Glutamatergic neuron (in vitro differentiated cells): ENCODE measurements around the gene SAT2. TPM values are rescaled to one million over a fixed set of nuclear protein-coding genes. Genes with fewer than 3 reads are reported as not detected.
"Not testable (repeated sequence)": the region's sequence is repeated elsewhere in the genome, so short reads cannot be mapped to it uniquely, and the experiment has no call there.

Experiments used
- DNase-seq: peaks from one replicate; pipeline ENCODE4 v3.0.0; 2022
- H3K27ac Mint-ChIP-seq: one replicate; pipeline ENCODE4 v1.8.0; 2020; ENCODE audit warnings: mild to moderate bottlenecking, mixed read lengths, inconsistent platforms; ENCODE audit not compliant: unreplicated experiment
- H3K27me3 Mint-ChIP-seq: one replicate; pipeline ENCODE4 v1.8.0; 2020; ENCODE audit warnings: mild to moderate bottlenecking, moderate library complexity, mixed read lengths, inconsistent platforms; ENCODE audit not compliant: unreplicated experiment
- H3K36me3 Mint-ChIP-seq: one replicate; pipeline ENCODE4 v1.8.0; 2020; ENCODE audit warnings: mild to moderate bottlenecking, mixed read lengths, inconsistent platforms; ENCODE audit not compliant: unreplicated experiment
- H3K4me1 Mint-ChIP-seq: one replicate; pipeline ENCODE4 v1.8.0; 2020; ENCODE audit warnings: mild to moderate bottlenecking, low read depth, mixed read lengths, inconsistent platforms; ENCODE audit not compliant: unreplicated experiment
- H3K4me3 Mint-ChIP-seq: one replicate; pipeline ENCODE4 v1.8.0; 2020; ENCODE audit warnings: mild to moderate bottlenecking, mixed read lengths, inconsistent platforms; ENCODE audit not compliant: unreplicated experiment
- H3K9me3 Mint-ChIP-seq: one replicate; pipeline ENCODE4 v1.8.0; 2020; ENCODE audit warnings: mild to moderate bottlenecking, moderate library complexity, mixed read lengths, inconsistent platforms; ENCODE audit not compliant: unreplicated experiment
- total RNA-seq: library from RNA; stranded (reverse); fragmentation: NEBNext Ultra II Directional; extraction: Animal tissue kit (Norgen Biotek cat#: 25700); gene quantifications from one replicate; pipeline ENCODE4 v1.2.1, GENCODE V29; 2021; ENCODE audit not compliant: unreplicated experiment
- TF ChIP-seq, protein P1 (sequence below): fragments of 200-600 bp; sonication (generic); IDR thresholded peaks from one replicate; pipeline ENCODE4 v1.5.0; 2021; ENCODE audit not compliant: partially characterized antibody, unreplicated experiment

SAT2 gene
- total RNA-seq, 1 donor from 2014 or later, result 97.3 TPM

DNA sequence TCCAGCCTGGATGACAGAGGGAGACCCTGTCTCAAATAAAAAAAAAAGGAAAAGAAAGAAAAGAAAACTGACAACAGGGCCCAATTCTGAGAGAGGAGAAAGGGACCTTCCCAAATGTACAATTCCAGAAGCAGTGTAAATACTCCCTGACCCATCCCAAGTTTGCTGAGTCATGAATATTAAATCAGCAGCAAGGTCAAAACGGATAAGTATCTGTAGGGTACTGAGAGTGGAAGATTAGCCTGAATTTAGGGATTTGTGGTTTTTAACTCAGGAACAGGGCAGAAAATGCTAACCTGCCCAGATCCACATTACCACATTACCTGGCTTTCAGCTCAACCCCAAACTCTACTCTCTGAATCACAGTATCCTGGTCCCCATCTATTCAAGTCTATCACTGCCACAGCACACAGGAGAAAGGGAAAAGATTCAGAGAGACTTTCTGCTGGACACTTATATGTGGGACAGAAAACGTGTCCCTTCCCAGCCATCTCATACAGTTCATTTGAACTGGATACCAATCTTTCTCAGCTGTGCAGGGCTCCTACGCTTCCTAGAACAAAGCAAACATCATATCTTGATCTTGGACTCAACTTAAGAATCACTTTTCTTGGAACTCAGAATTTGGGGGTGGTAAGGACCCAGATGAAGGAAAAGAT, 15.9 kb downstream of the SAT2 start:
- no peak overlapping the region for H3K27ac Mint-ChIP-seq
- peaks cover 8% of the 10 kb centered on the region for H3K9me3 Mint-ChIP-seq
- H3K4me1 Mint-ChIP-seq, result peaks cover 15% of the 10 kb centered on the region
- peak overlapping the region; percentile 78 for H3K4me3 Mint-ChIP-seq
- peaks cover 11% of the 10 kb centered on the region for H3K27me3 Mint-ChIP-seq
- no peak for DNase-seq
- TF ChIP-seq, protein P1, sequence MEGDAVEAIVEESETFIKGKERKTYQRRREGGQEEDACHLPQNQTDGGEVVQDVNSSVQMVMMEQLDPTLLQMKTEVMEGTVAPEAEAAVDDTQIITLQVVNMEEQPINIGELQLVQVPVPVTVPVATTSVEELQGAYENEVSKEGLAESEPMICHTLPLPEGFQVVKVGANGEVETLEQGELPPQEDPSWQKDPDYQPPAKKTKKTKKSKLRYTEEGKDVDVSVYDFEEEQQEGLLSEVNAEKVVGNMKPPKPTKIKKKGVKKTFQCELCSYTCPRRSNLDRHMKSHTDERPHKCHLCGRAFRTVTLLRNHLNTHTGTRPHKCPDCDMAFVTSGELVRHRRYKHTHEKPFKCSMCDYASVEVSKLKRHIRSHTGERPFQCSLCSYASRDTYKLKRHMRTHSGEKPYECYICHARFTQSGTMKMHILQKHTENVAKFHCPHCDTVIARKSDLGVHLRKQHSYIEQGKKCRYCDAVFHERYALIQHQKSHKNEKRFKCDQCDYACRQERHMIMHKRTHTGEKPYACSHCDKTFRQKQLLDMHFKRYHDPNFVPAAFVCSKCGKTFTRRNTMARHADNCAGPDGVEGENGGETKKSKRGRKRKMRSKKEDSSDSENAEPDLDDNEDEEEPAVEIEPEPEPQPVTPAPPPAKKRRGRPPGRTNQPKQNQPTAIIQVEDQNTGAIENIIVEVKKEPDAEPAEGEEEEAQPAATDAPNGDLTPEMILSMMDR, result no peak
- H3K36me3 Mint-ChIP-seq, result no peaks in the 10 kb centered on the region

DNA sequence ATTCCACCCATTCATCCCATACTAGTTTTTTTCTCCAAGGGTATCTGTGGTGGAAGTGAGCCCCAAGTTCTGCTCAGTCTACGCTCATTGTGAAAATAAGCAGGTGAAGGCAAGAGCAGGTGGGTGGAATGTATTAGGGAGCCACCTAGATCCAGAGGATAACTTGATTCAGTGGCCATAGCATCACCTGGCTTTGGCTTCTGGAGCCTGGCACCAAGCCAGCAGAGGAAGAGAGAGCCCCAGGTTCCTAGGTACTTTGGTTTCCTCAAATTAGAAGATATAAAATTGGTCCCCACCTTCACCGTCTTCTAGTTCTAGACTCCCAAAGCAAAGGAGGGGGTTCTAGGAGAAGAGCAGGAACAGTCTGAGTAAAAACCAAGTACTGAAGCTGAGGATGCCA, 17.0 kb downstream of the SAT2 start:
- peaks cover 8% of the 10 kb centered on the region for H3K9me3 Mint-ChIP-seq
- H3K4me1 Mint-ChIP-seq, result peaks cover 20% of the 10 kb centered on the region
- H3K36me3 Mint-ChIP-seq, result no peaks in the 10 kb centered on the region
- TF ChIP-seq, protein P1, result no peak
- no peak for DNase-seq
- H3K4me3 Mint-ChIP-seq, result peak overlapping the region; percentile 58
- no peak overlapping the region for H3K27ac Mint-ChIP-seq
- H3K27me3 Mint-ChIP-seq, result peaks cover 11% of the 10 kb centered on the region

DNA sequence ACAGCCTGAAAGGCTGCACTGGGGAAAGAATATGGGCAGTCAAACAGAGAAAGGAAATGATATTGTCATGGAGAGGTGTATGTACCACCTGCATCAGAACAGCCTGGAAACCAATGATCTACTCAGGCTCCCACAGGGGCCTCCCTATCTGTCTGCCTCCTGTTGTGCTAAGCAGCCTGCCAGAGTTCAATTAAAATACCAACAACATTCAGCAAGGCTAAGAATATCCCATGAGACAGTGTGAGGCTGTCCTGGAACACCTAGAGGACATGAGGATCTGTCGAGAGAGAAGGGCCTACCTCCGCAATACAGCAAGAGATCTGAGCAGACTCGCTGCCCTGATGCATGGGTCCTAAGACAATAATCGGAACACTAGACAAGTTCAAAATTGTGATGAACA, 21.3 kb downstream of the SAT2 start:
- H3K27me3 Mint-ChIP-seq, result no peaks in the 10 kb centered on the region
- peaks cover 3% of the 10 kb centered on the region for H3K9me3 Mint-ChIP-seq
- no peak for DNase-seq
- H3K36me3 Mint-ChIP-seq, result peaks cover 10% of the 10 kb centered on the region
- H3K4me1 Mint-ChIP-seq, result peaks cover 5% of the 10 kb centered on the region
- H3K27ac Mint-ChIP-seq, result peak overlapping the region; percentile 63
- TF ChIP-seq, protein P1, result no peak
- peak overlapping the region; percentile 63 for H3K4me3 Mint-ChIP-seq

DNA sequence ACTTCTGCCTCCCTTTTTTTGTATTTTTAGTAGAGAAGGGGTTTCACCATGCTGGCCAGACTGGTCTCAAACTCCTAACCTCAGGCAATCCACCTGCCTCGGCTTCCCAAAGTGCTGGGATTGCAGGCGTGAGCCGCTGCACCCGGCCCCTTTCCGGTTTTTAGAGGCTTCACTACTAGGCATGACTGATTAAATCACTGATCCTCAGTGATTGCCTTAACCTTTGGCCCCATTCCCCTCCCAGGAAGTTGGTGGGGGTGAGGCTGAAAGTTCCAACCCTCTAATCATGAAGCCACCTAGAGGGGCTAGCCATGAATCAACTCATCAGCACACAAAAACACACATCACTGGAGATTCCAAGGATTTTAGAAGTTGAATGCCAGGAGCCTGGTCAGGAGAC, 30.1 kb downstream of the SAT2 start:
- H3K4me3 Mint-ChIP-seq, H3K9me3 Mint-ChIP-seq, H3K27me3 Mint-ChIP-seq, H3K27ac Mint-ChIP-seq, H3K36me3 Mint-ChIP-seq, DNase-seq: not testable (repeated sequence)
- H3K4me1 Mint-ChIP-seq, result peaks cover 13% of the 10 kb centered on the region

DNA sequence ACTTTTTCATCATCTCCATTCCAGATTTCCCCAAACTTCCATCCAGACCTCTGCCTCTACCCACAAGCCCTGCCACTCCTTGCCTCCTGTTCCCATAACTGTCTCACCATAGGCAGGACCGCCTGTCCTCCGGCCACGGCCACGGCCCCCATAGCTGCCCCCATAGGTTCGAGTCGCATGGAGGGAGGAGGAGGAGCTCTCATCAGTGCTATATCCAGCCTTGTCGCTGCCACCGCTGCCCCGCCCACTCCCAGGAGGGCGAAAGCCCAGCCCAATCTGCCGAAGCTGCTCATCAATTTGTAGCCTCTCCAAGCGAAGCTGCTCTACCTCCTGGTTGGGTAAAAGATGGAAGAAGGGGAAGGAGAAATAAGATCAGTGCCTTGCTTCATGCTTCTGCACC, 34.3 kb downstream of the SAT2 start:
- peaks cover 7% of the 10 kb centered on the region for H3K27me3 Mint-ChIP-seq
- peak overlapping the region; percentile 17 for H3K4me3 Mint-ChIP-seq
- TF ChIP-seq, protein P1, result no peak
- peak overlapping the region; percentile 34 for H3K27ac Mint-ChIP-seq
- peaks cover under 1% of the 10 kb centered on the region for H3K36me3 Mint-ChIP-seq
- peaks cover 15% of the 10 kb centered on the region for H3K4me1 Mint-ChIP-seq
- no peaks in the 10 kb centered on the region for H3K9me3 Mint-ChIP-seq
- peak; percentile 64 for DNase-seq
